ENCODE results near the gene ERCC6.
A peak's percentile ranks its signal among the peaks of the same experiment; 100 is the strongest.

The ERCC6 gene

GRCh38 chr10:49538381-49539319, at the start of gene ERCC6:
TSS of gene ERCC6 (minus strand) at chr10:49539121.
- intact Hi-C loops (cut with DNase I): no loop called here
- peak; percentile 96 to 99 (median 98) for DNase-seq

GRCh38 chr10:49587981-49588380, 49.1 kb upstream of the ERCC6 start:
- no peak for DNase-seq
- intact Hi-C loops (cut with DNase I): no loop called here

GRCh38 chr10:49585387-49585786, 46.5 kb upstream of the ERCC6 start:
- intact Hi-C loops (cut with DNase I): no loop called here
- DNase-seq: no peak

- DNase-seq: no peak
- intact Hi-C loops (cut with DNase I): no loop called here
Observed at GRCh38 chr10:49579621-49580020, 40.7 kb upstream of the ERCC6 start.

GRCh38 chr10:49578392-49578791, 39.5 kb upstream of the ERCC6 start:
- no peak for DNase-seq
- intact Hi-C loops (cut with DNase I): no loop called here

GRCh38 chr10:49577182-49577925, 38.4 kb upstream of the ERCC6 start:
- intact Hi-C loops (cut with DNase I): no loop called here
- no peak for DNase-seq

GRCh38 chr10:49575489-49576072, 36.7 kb upstream of the ERCC6 start:
- DNase-seq: no peak
- intact Hi-C loops (cut with DNase I): no loop called here

- no peak for DNase-seq
- intact Hi-C loops (cut with DNase I): no loop called here
Observed at GRCh38 chr10:49572594-49573114, 33.7 kb upstream of the ERCC6 start.

- intact Hi-C loops (cut with DNase I): no loop called here
- no peak for DNase-seq
Observed at GRCh38 chr10:49571388-49571787, 32.5 kb upstream of the ERCC6 start.

- intact Hi-C loops (cut with DNase I): no loop called here
- no peak for DNase-seq
Observed at GRCh38 chr10:49569031-49569631, 30.2 kb upstream of the ERCC6 start.

- DNase-seq: no peak
- intact Hi-C loops (cut with DNase I): no loop called here
Observed at GRCh38 chr10:49568235-49568634, 29.3 kb upstream of the ERCC6 start.

GRCh38 chr10:49567810-49568209, 28.9 kb upstream of the ERCC6 start:
- intact Hi-C loops (cut with DNase I): no loop called here

GRCh38 chr10:49564461-49565009, 25.6 kb upstream of the ERCC6 start:
- DNase-seq: no peak
- intact Hi-C loops (cut with DNase I): no loop called here

More at GRCh38 chr10:49567810-49568209, 28.9 kb upstream of the ERCC6 start:
- DNase-seq: no peak

GRCh38 chr10:49562893-49563292, 24.0 kb upstream of the ERCC6 start:
- DNase-seq: no peak
- intact Hi-C loops (cut with DNase I): no loop called here

GRCh38 chr10:49560526-49560925, 21.6 kb upstream of the ERCC6 start:
- no peak for DNase-seq
- intact Hi-C loops (cut with DNase I): no loop called here

- intact Hi-C loops (cut with DNase I): no loop called here
Observed at GRCh38 chr10:49559476-49559875, 20.6 kb upstream of the ERCC6 start.

GRCh38 chr10:49558190-49558589, 19.3 kb upstream of the ERCC6 start:
- DNase-seq: no peak
- intact Hi-C loops (cut with DNase I): no loop called here

More at GRCh38 chr10:49559476-49559875, 20.6 kb upstream of the ERCC6 start:
- DNase-seq: no peak

- intact Hi-C loops (cut with DNase I): no loop called here
- no peak for DNase-seq
Observed at GRCh38 chr10:49557681-49558080, 18.8 kb upstream of the ERCC6 start.

GRCh38 chr10:49556723-49557122, 17.8 kb upstream of the ERCC6 start:
- intact Hi-C loops (cut with DNase I): no loop called here
- DNase-seq: no peak

- intact Hi-C loops (cut with DNase I): no loop called here
- no peak for DNase-seq
Observed at GRCh38 chr10:49552277-49552676, 13.4 kb upstream of the ERCC6 start.
